Hematopoietic multipotent progenitor cell treated with erythropoietin and hydrocortisone succinate and interleukin-3 and kit ligand, for 4 days (in vitro differentiated cells): ENCODE measurements around the gene SMIM20.
"Not testable (repeated sequence)": the region's sequence is repeated elsewhere in the genome, so short reads cannot be mapped to it uniquely, and the experiment has no call there.

Source experiments
- DNase-seq: peaks from one replicate; pipeline ENCODE4 v3.0.0-alpha.2; 2015

SMIM20 gene

GRCh38 chr4:25913851-25914669 lies at the start of gene SMIM20:
SMIM20 (plus strand) TSS chr4:25914220; CDS start chr4:25914314, 94 bp downstream.
- peak; percentile 96 for DNase-seq

GRCh38 chr4:25865586-25865985 lies 48.4 kb upstream of the SMIM20 start:
- DNase-seq: no peak

GRCh38 chr4:25866401-25866800 lies 47.6 kb upstream of the SMIM20 start:
- not testable (repeated sequence) for DNase-seq

GRCh38 chr4:25867781-25868294 lies 46.2 kb upstream of the SMIM20 start:
- no peak for DNase-seq

- no peak for DNase-seq
Observed at GRCh38 chr4:25870081-25870480, 43.9 kb upstream of the SMIM20 start.

GRCh38 chr4:25872851-25873631 lies 41.0 kb upstream of the SMIM20 start:
- peak; percentile 30 for DNase-seq

GRCh38 chr4:25873632-25874129 lies 40.3 kb upstream of the SMIM20 start:
- no peak for DNase-seq

- no peak for DNase-seq
Observed at GRCh38 chr4:25874655-25875054, 39.4 kb upstream of the SMIM20 start.

- DNase-seq: no peak
Observed at GRCh38 chr4:25875281-25875745, 38.7 kb upstream of the SMIM20 start.

GRCh38 chr4:25878676-25879075 lies 35.3 kb upstream of the SMIM20 start:
- DNase-seq: no peak

GRCh38 chr4:25879091-25879584 lies 34.9 kb upstream of the SMIM20 start:
- DNase-seq: no peak

GRCh38 chr4:25879587-25879986 lies 34.4 kb upstream of the SMIM20 start:
- no peak for DNase-seq

GRCh38 chr4:25879991-25880651 lies 33.9 kb upstream of the SMIM20 start:
- DNase-seq: peak; percentile 44

- DNase-seq: no peak
Observed at GRCh38 chr4:25881193-25881592, 32.8 kb upstream of the SMIM20 start.

- DNase-seq: no peak
Observed at GRCh38 chr4:25882226-25882625, 31.8 kb upstream of the SMIM20 start.

GRCh38 chr4:25883565-25883964 lies 30.5 kb upstream of the SMIM20 start:
- DNase-seq: no peak

GRCh38 chr4:25884031-25884782 lies 29.8 kb upstream of the SMIM20 start:
- DNase-seq: peak; percentile 25

- peak; percentile 45 for DNase-seq
Observed at GRCh38 chr4:25888781-25889180, 25.2 kb upstream of the SMIM20 start.

GRCh38 chr4:25889589-25890503 lies 24.2 kb upstream of the SMIM20 start:
- DNase-seq: peak; percentile 50

GRCh38 chr4:25890571-25891485 lies 23.2 kb upstream of the SMIM20 start:
- no peak for DNase-seq
